IPS-20b (cell line): ENCODE data around the gene IL17C.

ENCODE experiments used
- H3K27ac ChIP-seq: one replicate; pipeline ENCODE4 v1.5.1; 2013; ENCODE audit warnings: low read length
- H3K27me3 ChIP-seq: 2 replicates; pipeline ENCODE4 v1.6.1; 2013; ENCODE audit warnings: mild to moderate bottlenecking, low read length, inconsistent platforms; ENCODE audit not compliant: insufficient read depth
- H3K36me3 ChIP-seq: 2 replicates; pipeline ENCODE4 v1.6.1; 2013; ENCODE audit warnings: low read depth, mild to moderate bottlenecking, inconsistent platforms, low read length, moderate library complexity; ENCODE audit not compliant: insufficient read depth
- H3K4me1 ChIP-seq: 2 replicates; pipeline ENCODE4 v1.6.1; 2013; ENCODE audit warnings: mild to moderate bottlenecking, control low read depth, inconsistent platforms, low read length, moderate library complexity; ENCODE audit not compliant: insufficient read depth
- H3K4me3 ChIP-seq: 2 replicates; pipeline ENCODE4 v1.5.1; 2013; ENCODE audit warnings: mild to moderate bottlenecking, low read length, inconsistent platforms
- H3K9ac ChIP-seq: 2 replicates; pipeline ENCODE4 v1.6.1; 2013; ENCODE audit warnings: low read depth, mild to moderate bottlenecking, inconsistent platforms, low read length, moderate library complexity
- H3K9me3 ChIP-seq: 2 replicates; pipeline ENCODE4 v1.6.1; 2013; ENCODE audit warnings: mild to moderate bottlenecking, low read depth, low read length, inconsistent platforms; ENCODE audit not compliant: insufficient read depth

The IL17C gene

GRCh38 chr16:88640039-88640495, 1.7 kb downstream of the IL17C start:
- Histone ChIP-seq H3K4me1 (no peaks in the 10 kb centered on the region; the same call in 1 of the 2 replicates), H3K9me3 (no peaks in the 10 kb centered on the region), H3K36me3 (no peaks in the 10 kb centered on the region), H3K4me3 (no peak overlapping the region), H3K27me3 (peaks cover 41% of the 10 kb centered on the region), H3K9ac (peak overlapping the region; percentile 27; the same call in 1 of the 2 replicates), H3K27ac (no peak overlapping the region)

- Histone ChIP-seq H3K9ac (no peak overlapping the region), H3K4me1 (no peaks in the 10 kb centered on the region; the same call in 1 of the 2 replicates), H3K27ac (no peak overlapping the region), H3K36me3 (no peaks in the 10 kb centered on the region), H3K27me3 (peaks cover 35% of the 10 kb centered on the region), H3K4me3 (no peak overlapping the region), H3K9me3 (no peaks in the 10 kb centered on the region)
Observed at GRCh38 chr16:88640498-88641247, 2.3 kb downstream of the IL17C start.

- Histone ChIP-seq H3K27ac (no peak overlapping the region), H3K4me1 (no peaks in the 10 kb centered on the region; the same call in 1 of the 2 replicates)
Observed at GRCh38 chr16:88642881-88643643, 4.7 kb downstream of the IL17C start.

GRCh38 chr16:88643644-88643932, 5.2 kb downstream of the IL17C start:
- Histone ChIP-seq H3K27me3 (peaks cover 25% of the 10 kb centered on the region), H3K4me1 (no peaks in the 10 kb centered on the region; the same call in 1 of the 2 replicates), H3K9me3 (no peaks in the 10 kb centered on the region), H3K9ac (no peak overlapping the region), H3K27ac (no peak overlapping the region), H3K4me3 (no peak overlapping the region), H3K36me3 (no peaks in the 10 kb centered on the region)

More at GRCh38 chr16:88642881-88643643, 4.7 kb downstream of the IL17C start:
- no peak overlapping the region for H3K9ac ChIP-seq
- H3K36me3 ChIP-seq = no peaks in the 10 kb centered on the region
- H3K9me3 ChIP-seq = no peaks in the 10 kb centered on the region
- H3K27me3 ChIP-seq = peaks cover 27% of the 10 kb centered on the region
- no peak overlapping the region for H3K4me3 ChIP-seq

DNA sequence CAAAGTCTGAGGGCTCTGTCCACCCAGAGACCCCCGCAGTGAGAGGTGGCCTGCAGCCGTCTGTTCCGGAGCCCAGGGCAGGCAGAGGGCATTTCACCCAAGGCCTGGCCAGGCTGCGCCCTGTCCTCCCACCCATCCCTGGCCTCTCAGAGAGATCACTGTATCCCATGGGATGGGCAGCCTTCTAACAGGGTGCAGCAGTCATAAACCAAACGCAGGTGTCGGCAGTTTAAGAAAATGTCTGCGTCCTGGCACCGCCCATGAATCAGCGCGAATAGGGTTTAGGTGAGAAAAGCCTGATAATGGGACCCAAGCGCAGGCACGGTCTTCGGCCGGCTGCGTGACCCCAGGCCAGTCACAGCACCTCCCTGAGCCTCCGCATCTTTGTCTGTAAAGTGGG, 7.1 kb downstream of the IL17C start:
- H3K27ac ChIP-seq = no peak overlapping the region
- no peaks in the 10 kb centered on the region for H3K4me1 ChIP-seq
- no peak overlapping the region for H3K9ac ChIP-seq
- H3K4me3 ChIP-seq = no peak overlapping the region
- no peaks in the 10 kb centered on the region for H3K9me3 ChIP-seq
- peaks cover 7% of the 10 kb centered on the region for H3K27me3 ChIP-seq
- H3K36me3 ChIP-seq = no peaks in the 10 kb centered on the region

- no peaks in the 10 kb centered on the region for H3K4me1 ChIP-seq
- no peak overlapping the region for H3K27ac ChIP-seq
- H3K9me3 ChIP-seq = no peaks in the 10 kb centered on the region
- 0 out of 2 replicates have a peak, but pooled peaks cover 3% of the 10 kb centered on the region for H3K27me3 ChIP-seq
- H3K9ac ChIP-seq = no peak overlapping the region
- no peaks in the 10 kb centered on the region for H3K36me3 ChIP-seq
- no peak overlapping the region for H3K4me3 ChIP-seq
Observed at GRCh38 chr16:88645941-88646340, 7.6 kb downstream of the IL17C start.

DNA sequence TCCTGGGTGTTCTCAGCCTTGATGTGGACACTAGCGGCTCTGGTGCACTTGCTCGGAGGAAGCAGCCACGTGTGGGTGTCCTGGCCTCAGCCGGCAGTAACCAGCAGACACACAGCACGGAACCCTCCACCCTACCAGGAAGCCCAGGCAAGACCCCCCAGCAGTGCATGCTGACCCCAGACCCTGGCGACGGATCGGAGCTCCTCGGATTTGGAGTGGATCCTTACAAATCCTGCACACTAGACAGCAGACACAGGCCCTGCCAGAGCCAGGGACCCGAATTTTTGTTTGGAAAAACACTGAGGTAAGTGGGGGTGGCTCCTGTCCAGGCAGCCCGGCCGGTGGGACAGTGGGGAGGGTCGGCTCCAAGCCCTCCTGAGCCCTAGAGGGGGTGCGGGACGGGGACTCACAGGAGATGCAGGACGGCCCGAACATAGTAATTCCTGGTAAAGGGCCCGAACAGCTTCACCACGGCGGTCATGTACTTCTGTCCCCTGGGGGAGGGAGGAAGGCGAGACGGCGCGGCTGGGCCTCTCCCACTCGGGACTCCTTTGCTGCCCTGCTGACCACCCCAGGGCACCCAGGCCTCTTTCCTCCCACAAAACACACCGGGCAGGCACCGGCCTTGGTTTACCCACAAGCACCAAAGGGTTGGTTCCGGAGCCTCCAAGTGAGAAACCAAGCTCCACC, 8.1 kb downstream of the IL17C start:
- H3K4me1 ChIP-seq = peaks cover 5% of the 10 kb centered on the region; the same call in 1 of the 2 replicates
- H3K9ac ChIP-seq = no peak overlapping the region
- no peaks in the 10 kb centered on the region for H3K36me3 ChIP-seq
- no peak overlapping the region for H3K4me3 ChIP-seq
- no peak overlapping the region for H3K27ac ChIP-seq
- no peaks in the 10 kb centered on the region for H3K9me3 ChIP-seq
- H3K27me3 ChIP-seq = no peaks in the 10 kb centered on the region

- H3K4me1 ChIP-seq = peaks cover 5% of the 10 kb centered on the region; the same call in 1 of the 2 replicates
- H3K9ac ChIP-seq = no peak overlapping the region
- H3K36me3 ChIP-seq = no peaks in the 10 kb centered on the region
- H3K4me3 ChIP-seq = no peak overlapping the region
- H3K9me3 ChIP-seq = no peaks in the 10 kb centered on the region
- no peaks in the 10 kb centered on the region for H3K27me3 ChIP-seq
- no peak overlapping the region for H3K27ac ChIP-seq
Observed at GRCh38 chr16:88647178-88648070, 9.1 kb downstream of the IL17C start.

GRCh38 chr16:88649195-88649923, 11.0 kb downstream of the IL17C start:
- no peak overlapping the region for H3K9ac ChIP-seq
- H3K4me1 ChIP-seq = peaks cover 5% of the 10 kb centered on the region; the same call in 1 of the 2 replicates
- peak overlapping the region; percentile 90; the same call in 1 of the 2 replicates for H3K4me3 ChIP-seq
- no peak overlapping the region for H3K27ac ChIP-seq
- H3K36me3 ChIP-seq = peaks cover 10% of the 10 kb centered on the region; the same call in 1 of the 2 replicates
- H3K9me3 ChIP-seq = no peaks in the 10 kb centered on the region
- no peaks in the 10 kb centered on the region for H3K27me3 ChIP-seq

DNA sequence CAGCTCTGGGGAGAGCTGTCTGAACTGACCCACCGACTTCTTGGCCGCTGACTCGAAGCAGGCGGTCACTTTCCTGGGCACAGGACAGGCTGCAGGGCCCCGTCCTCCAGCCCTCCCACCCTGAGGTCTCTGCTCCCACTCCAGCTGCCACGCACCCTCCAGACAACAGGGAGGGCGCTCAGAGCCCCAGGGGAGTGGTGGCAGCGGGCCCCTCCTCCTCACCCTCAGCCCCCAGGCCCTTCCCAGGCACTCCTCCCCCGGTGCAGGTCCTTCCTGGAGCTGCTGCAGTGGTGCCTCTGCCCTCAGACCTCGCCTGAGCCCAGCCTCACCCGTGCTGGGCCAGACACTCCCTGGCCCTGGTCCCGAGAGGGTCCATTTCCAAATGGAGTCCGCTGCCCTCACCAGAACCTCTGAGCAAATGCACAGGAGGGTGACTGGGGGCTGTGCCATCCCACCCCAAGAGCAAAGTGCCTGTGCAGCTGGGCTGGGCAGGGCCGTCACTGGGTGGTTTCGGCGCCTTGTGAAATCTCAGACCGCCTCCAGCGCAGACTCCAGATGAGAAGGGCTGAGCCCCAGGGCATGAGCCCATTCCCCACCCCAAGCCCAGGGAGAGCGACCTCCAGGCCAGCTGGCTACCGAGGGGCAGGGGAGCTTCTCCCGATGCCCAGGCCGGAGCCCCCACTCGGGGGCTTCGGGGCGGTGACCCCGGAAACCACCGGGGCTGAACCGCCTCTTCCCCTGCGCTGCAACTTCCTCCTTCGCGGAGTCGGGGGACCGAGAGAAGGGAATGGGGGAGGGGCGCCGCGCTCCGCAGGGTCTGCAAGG, 11.8 kb downstream of the IL17C start:
- H3K36me3 ChIP-seq = peaks cover 18% of the 10 kb centered on the region
- H3K4me1 ChIP-seq = peaks cover 5% of the 10 kb centered on the region; the same call in 1 of the 2 replicates
- H3K9ac ChIP-seq = peak overlapping the region; percentile 85
- H3K27ac ChIP-seq = no peak overlapping the region
- no peaks in the 10 kb centered on the region for H3K27me3 ChIP-seq
- no peaks in the 10 kb centered on the region for H3K9me3 ChIP-seq
- peak overlapping the region; percentile 90 for H3K4me3 ChIP-seq
